Esophagus squamous epithelium (tissue), 5 donors: ENCODE results near the gene GNG14. TPM values are rescaled to one million over a fixed set of nuclear protein-coding genes. Genes with fewer than 3 reads are reported as not detected.
"Not testable (repeated sequence)": the region's sequence is repeated elsewhere in the genome, so short reads cannot be mapped to it uniquely, and the experiment has no call there.

Source experiments
- DNase-seq: peaks from one replicate; lab custom pipeline; 2025; lab: John Stamatoyannopoulos, UW
- H3K27ac ChIP-seq, 4 donors: fragments of 200-600 bp; sonication (generic); one replicate each; pipeline ENCODE4 v1.5.1; 2016 to 2019; ENCODE audit warnings: mild to moderate bottlenecking in 1 of 4
- H3K27me3 ChIP-seq, 4 donors: fragments of 200-600 bp; sonication (generic); 1 replicate in 3 of 4; 2 replicates in 1 of 4; pipeline versions ENCODE4 v1.5.1 to v1.6.0; 2017 to 2021; ENCODE audit warnings: antibody characterized with exemption in 1 of 4
- H3K36me3 ChIP-seq, 3 donors: fragments of 200-600 bp; sonication (generic); one replicate each; pipeline ENCODE4 v1.5.1; 2016 to 2019
- H3K4me1 ChIP-seq, 3 donors: fragments of 200-600 bp; sonication (generic); one replicate each; pipeline ENCODE4 v1.5.1; 2017 to 2019
- H3K4me3 ChIP-seq, 4 donors: fragments of 200-600 bp; sonication (generic); 1 replicate in 3 of 4; 2 replicates in 1 of 4; pipeline ENCODE4 v1.5.1; 2016 to 2019; ENCODE audit warnings: mild to moderate bottlenecking in 2 of 4, moderate library complexity in 1 of 4
- H3K9me3 ChIP-seq, 3 donors: fragments of 200-600 bp; sonication (generic); one replicate each; pipeline ENCODE4 v1.5.1; 2016 to 2019
- CTCF ChIP-seq, 6 experiments: fragments of 450-650 bp in 4 of 6; fragments of 200-600 bp in 2 of 6; sonication (generic) in 2 of 6; IDR thresholded peaks; one replicate each; pipeline ENCODE4 v1.5.1; 2016 to 2019; ENCODE audit warnings: antibody characterized with exemption in 6 of 6, mild to moderate bottlenecking in 4 of 6, moderate library complexity in 4 of 6
- POLR2A ChIP-seq, 4 donors: fragments of 450-650 bp; IDR thresholded peaks; one replicate each; pipeline ENCODE4 v1.6.1; 2017; ENCODE audit warnings: antibody characterized with exemption in 4 of 4, mild to moderate bottlenecking in 4 of 4, moderate library complexity in 3 of 4
- WGBS, 2 donors: methylation state at CpG; one replicate each; pipeline ENCODE4 v1.1.5; 2018; 5-methylcytosine and 5-hydroxymethylcytosine counted together
- intact Hi-C: fragments of 100-400 bp; cut with DNase I; formaldehyde crosslinking; loops from one replicate; pipeline ENCODE4 v1.15.0; 2022
- total RNA-seq, 4 donors: library from RNA; depleted of rRNA; stranded (reverse); fragments of >200 nt; gene quantifications; one replicate each; pipeline ENCODE4 v1.1.0, GENCODE V29; 2016
- donor health status: DM: yes; HTN: yes; CAD: no.

Gene GNG14
- total RNA-seq, 4 donors from 2014 or later = not detected

GRCh38 chr19:12675940-12676339, 11.9 kb upstream of the GNG14 start:
- H3K27me3 ChIP-seq = no peaks in the 10 kb centered on the region
- H3K27ac ChIP-seq = no peak overlapping the region
- no peak overlapping the region for H3K4me3 ChIP-seq
- 90% methylated on average over 3 of the region's 15 CpGs; no CpG with 5 or more reads in 1 of the 2 donors for WGBS, 2 donors
- DNase-seq = no peak
- H3K36me3 ChIP-seq = peaks cover 40 to 88% (median 62%) of the 10 kb centered on the region in 3 donors
- no peaks in the 10 kb centered on the region for H3K9me3 ChIP-seq
- TF ChIP-seq CTCF (IDR thresholded peaks at IDR 0.05) (no peak), POLR2A (IDR thresholded peaks at IDR 0.05) (no peak)
- intact Hi-C loops = no loop called here
- H3K4me1 ChIP-seq = peaks cover 0 to 28% (median 18%) of the 10 kb centered on the region in 3 donors

GRCh38 chr19:12676384-12676792, 11.4 kb upstream of the GNG14 start:
- H3K27me3 ChIP-seq = no peaks in the 10 kb centered on the region
- H3K4me1 ChIP-seq = peaks cover 0 to 27% (median 18%) of the 10 kb centered on the region in 3 donors
- H3K27ac ChIP-seq = no peak overlapping the region
- no peaks in the 10 kb centered on the region for H3K9me3 ChIP-seq
- intact Hi-C loops = no loop called here
- DNase-seq = no peak
- WGBS, 2 donors = 13 to 39% methylated on average over 3 to 4 of the region's 4 CpGs
- peaks cover 40 to 88% (median 62%) of the 10 kb centered on the region in 3 donors for H3K36me3 ChIP-seq
- no peak for TF ChIP-seq POLR2A (IDR thresholded peaks at IDR 0.05)
- TF ChIP-seq CTCF (IDR thresholded peaks at IDR 0.05) = peak; percentile 63 to 87 (median 79)
- H3K4me3 ChIP-seq = no peak overlapping the region

GRCh38 chr19:12676928-12677327, 10.9 kb upstream of the GNG14 start:
- no peak for DNase-seq
- H3K36me3 ChIP-seq = peaks cover 40 to 84% (median 62%) of the 10 kb centered on the region in 3 donors
- WGBS, 2 donors = 92 to 95% methylated on average over 6 of the region's 12 CpGs
- H3K9me3 ChIP-seq = no peaks in the 10 kb centered on the region
- no peaks in the 10 kb centered on the region for H3K27me3 ChIP-seq
- TF ChIP-seq POLR2A (IDR thresholded peaks at IDR 0.05) (no peak), CTCF (IDR thresholded peaks at IDR 0.05) (no peak)
- intact Hi-C loops = no loop called here
- H3K4me1 ChIP-seq = peaks cover 0 to 28% (median 18%) of the 10 kb centered on the region in 3 donors
- H3K4me3 ChIP-seq = no peak overlapping the region
- H3K27ac ChIP-seq = no peak overlapping the region

- DNase-seq, intact Hi-C loops, H3K9me3 ChIP-seq, H3K27me3 ChIP-seq, H3K4me3 ChIP-seq, H3K27ac ChIP-seq: not testable (repeated sequence)
- WGBS, 2 donors = 84 to 94% methylated on average over 3 to 4 of the region's 5 CpGs
- peaks cover 0 to 33% (median 21%) of the 10 kb centered on the region in 3 donors for H3K4me1 ChIP-seq
- peaks cover 40 to 73% (median 55%) of the 10 kb centered on the region in 3 donors for H3K36me3 ChIP-seq
Measured at GRCh38 chr19:12678039-12678438, 9.8 kb upstream of the GNG14 start.

GRCh38 chr19:12680034-12680433, 7.8 kb upstream of the GNG14 start:
- Histone ChIP-seq H3K27ac (no peak overlapping the region), H3K4me3 (no peak overlapping the region), H3K9me3 (no peaks in the 10 kb centered on the region), H3K36me3 (peaks cover 33 to 53% (median 35%) of the 10 kb centered on the region in 3 donors), H3K4me1 (peaks cover 0 to 33% (median 21%) of the 10 kb centered on the region in 3 donors), H3K27me3 (no peaks in the 10 kb centered on the region)
- 90 to 92% methylated on average over 8 to 9 of the region's 9 CpGs for WGBS, 2 donors
- intact Hi-C loops = no loop called here
- TF ChIP-seq POLR2A (IDR thresholded peaks at IDR 0.05) (no peak), CTCF (IDR thresholded peaks at IDR 0.05) (no peak)
- no peak for DNase-seq
